ENCODE measurements around the gene KRT38.

Gene KRT38

GRCh38 chr17:41440531-41441033, at the start of gene KRT38:
KRT38 (minus strand) TSS chr17:41440983; CDS start chr17:41440921, 62 bp downstream.
- no peak within 1 kb of the TSS for H3K4me3 ChIP-seq (replicated peaks in 1 of 2; ENCODE audit: low read depth in 2 of 2, low read length in 2 of 2)
- no peak for TF ChIP-seq CTCF (IDR thresholded peaks at IDR 0.05; ENCODE audit: low read depth, low read length)
- no peak for DNase-seq (ENCODE audit: low read depth in 2 of 2)

GRCh38 chr17:41489531-41489930, 48.7 kb upstream of the KRT38 start, which contains the start of gene KRT36:
KRT36 (minus strand) TSS chr17:41489910; CDS start chr17:41489864, 46 bp downstream.
- TF ChIP-seq CTCF (IDR thresholded peaks at IDR 0.05; ENCODE audit: low read depth, low read length) = no peak
- no peak for DNase-seq (ENCODE audit: low read depth in 2 of 2)
- H3K4me3 ChIP-seq (replicated peaks in 1 of 2; ENCODE audit: low read depth in 2 of 2, low read length in 2 of 2) = no peak within 1 kb of the TSS

- DNase-seq (ENCODE audit: low read depth in 2 of 2) = peak in 1 of 2 donors; percentile 9
- TF ChIP-seq CTCF (IDR thresholded peaks at IDR 0.05; ENCODE audit: low read depth, low read length) = peak; percentile 65
- H3K4me3 ChIP-seq (replicated peaks in 1 of 2; ENCODE audit: low read depth in 2 of 2, low read length in 2 of 2) = no peak overlapping the region
These were observed 46.2 kb upstream of the KRT38 start for GRCh38 chr17:41486809-41487530.

- no peak for DNase-seq (ENCODE audit: low read depth in 2 of 2)
- no peak overlapping the region for H3K4me3 ChIP-seq (replicated peaks in 1 of 2; ENCODE audit: low read depth in 2 of 2, low read length in 2 of 2)
- TF ChIP-seq CTCF (IDR thresholded peaks at IDR 0.05; ENCODE audit: low read depth, low read length) = no peak
These were observed 45.5 kb upstream of the KRT38 start for GRCh38 chr17:41486316-41486715.

GRCh38 chr17:41484920-41485904, 44.4 kb upstream of the KRT38 start:
- no peak for DNase-seq (ENCODE audit: low read depth in 2 of 2)
- no peak for TF ChIP-seq CTCF (IDR thresholded peaks at IDR 0.05; ENCODE audit: low read depth, low read length)
- no peak overlapping the region for H3K4me3 ChIP-seq (replicated peaks in 1 of 2; ENCODE audit: low read depth in 2 of 2, low read length in 2 of 2)

- peak in 1 of 2 donors; percentile 13 for DNase-seq (ENCODE audit: low read depth in 2 of 2)
- H3K4me3 ChIP-seq (replicated peaks in 1 of 2; ENCODE audit: low read depth in 2 of 2, low read length in 2 of 2) = no peak overlapping the region
- TF ChIP-seq CTCF (IDR thresholded peaks at IDR 0.05; ENCODE audit: low read depth, low read length) = no peak
These were observed 43.4 kb upstream of the KRT38 start for GRCh38 chr17:41483991-41484826.
